GM18909 (cell line): ENCODE measurements around the gene LARGE1.

ENCODE experiments used
- ATAC-seq: cut with Tn5 transposase; IDR thresholded peaks from one replicate; pipeline ENCODE4 v1.9.1; 2021; ENCODE audit warnings: mild to moderate bottlenecking; ENCODE audit not compliant: unreplicated experiment, poor library complexity

Gene LARGE1

DNA sequence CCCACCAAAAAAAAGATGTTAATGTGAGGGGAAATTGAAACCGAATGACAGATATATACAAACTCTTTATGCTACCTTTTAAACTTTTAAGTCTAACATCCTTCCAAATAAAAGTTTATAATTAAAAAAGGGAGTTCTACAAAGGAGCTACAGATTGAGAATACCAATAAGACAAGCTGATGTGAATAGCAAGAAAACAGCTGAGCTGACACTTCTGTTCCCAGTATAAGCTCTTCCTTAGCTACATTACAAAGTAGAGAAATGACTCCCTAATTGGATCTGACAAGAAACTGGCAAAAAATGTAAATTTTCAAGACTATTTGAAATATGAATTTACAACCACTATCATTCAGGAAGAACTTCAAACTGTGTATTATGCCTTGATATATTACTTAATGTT is 567.5 kb downstream of the LARGE1 start:
- ATAC-seq, result no peak

DNA sequence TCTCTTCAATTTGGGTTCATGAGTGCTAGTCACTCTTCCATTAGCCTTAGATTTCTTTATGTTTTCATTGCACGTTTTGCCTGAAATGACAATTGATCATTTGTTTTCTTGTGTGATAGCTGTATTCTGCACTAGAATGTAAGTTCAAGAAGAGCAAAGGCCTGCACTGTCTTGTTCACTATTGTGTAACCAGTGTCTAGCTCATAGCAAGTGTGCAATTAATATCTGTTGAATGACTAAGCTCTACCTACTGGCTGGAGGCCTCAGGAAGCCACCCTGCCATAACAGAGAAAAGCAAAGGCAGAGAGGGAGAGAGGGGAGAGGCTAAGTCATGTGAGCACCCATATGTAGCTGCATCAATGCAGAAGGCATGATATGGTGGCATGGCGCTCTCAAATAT is 569.3 kb downstream of the LARGE1 start:
- ATAC-seq, result no peak

- ATAC-seq, result no peak
Measured at GRCh38 chr22:33350491-33350890, 569.8 kb downstream of the LARGE1 start.

- ATAC-seq, result no peak
Measured at GRCh38 chr22:33347002-33347401, 573.3 kb downstream of the LARGE1 start.

DNA sequence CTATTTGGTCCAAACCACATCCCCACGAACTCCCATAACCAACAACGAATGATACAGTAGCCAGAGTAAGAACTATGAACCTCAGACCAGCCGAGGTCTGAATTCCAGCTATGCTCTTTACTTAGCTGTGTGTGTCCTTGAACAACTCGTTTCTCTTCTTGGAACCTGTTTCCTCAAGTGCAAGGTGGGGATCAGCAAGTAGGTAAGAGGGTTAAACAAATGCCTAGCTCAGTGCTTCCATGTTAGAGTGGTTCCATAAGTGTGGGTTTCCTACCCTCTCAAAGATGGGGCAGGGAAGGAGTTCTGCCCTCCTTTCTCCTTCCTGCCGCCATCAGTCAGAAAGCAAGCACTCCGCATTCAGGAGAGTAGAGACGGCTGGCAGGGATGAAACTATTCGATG is 578.7 kb downstream of the LARGE1 start:
- no peak for ATAC-seq

DNA sequence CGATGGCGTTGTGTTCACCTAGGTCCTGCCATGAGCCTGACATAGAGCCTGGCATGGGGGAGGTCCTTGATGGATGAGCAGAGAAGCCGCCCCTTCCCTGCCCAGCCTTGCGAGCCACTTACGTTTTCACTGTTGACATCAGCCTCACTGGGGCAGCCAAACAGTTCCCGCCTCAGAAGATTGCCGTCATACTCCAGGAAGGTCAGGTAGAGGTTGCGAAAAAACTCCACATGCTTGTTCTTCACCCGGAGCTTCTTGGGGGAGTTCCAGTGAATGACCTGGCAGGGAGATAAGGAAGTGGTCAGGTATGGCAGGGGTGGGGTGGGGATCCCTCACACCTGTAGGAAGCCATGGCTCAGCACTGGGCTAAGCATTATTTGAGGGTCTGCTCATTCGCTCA is 582.8 kb downstream of the LARGE1 start:
- ATAC-seq, result no peak

DNA sequence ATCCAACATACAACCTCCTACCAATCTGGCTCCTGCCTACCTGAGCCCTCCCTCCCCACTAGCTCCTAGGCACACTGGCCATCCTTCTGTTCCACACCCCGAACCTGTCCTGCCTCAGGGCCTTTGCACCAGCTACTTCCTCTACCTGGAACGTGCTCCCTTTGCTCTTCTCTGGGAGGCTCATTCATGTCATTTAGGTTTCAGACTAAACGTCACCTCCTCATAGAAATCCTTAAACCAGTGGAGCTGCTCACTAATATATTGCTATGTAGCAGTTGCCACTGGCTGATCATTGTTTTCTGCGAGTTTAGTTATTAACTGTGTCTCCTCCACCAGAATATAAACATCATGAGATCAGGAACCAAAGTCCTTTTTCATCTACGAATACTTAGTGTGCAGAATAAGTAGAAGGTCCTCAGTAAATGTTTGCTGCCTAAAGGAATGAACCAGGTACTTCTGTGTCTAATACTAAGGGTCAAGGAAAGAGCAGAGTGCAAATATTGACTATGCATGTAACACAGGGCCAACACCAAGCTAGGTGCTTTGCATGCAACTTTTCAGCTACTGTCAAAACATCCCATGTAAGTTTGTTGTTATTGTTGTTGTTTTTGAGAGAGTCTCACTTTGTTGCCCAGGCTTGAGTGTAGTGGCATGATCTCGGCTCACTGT is 584.5 kb downstream of the LARGE1 start:
- no peak for ATAC-seq

DNA sequence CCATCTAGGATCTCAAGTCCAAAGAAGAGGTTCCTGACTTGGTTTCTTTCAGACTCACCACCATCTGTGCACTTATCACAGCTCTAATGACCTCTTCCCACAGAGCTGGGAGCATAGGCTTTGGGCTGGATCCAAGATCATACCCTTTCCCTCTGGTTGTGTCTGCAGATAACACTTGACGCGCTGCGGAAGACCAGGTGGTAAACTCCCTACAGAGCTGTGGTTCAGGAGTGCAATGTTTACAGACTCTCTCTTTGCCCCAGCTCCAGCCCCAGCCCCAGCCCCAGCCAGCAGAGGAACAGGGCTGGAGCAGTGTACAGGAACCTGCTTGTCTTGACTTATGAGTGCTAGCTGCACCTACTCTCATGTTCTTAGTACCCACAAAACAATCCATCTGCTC is 587.7 kb downstream of the LARGE1 start:
- ATAC-seq, result no peak

DNA sequence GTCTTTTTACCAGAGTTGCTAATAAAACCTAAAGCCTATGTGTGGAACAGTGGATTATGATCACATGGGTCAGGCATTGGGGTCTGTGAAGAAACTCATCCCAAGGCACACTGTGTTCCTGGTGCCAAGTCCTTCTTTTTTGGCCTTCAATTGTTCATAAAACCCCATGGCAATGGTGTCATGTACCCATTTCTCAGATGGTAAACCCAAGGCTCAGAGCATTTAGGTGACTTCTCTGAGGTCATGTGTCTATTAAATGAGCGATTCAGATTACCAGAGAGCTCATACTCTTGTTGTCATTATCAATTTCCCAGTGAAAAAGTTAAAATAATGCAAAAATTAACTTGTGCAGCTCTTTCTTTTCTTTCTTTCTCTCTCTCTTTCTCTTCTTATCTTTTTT is 589.3 kb downstream of the LARGE1 start:
- ATAC-seq, result no peak

DNA sequence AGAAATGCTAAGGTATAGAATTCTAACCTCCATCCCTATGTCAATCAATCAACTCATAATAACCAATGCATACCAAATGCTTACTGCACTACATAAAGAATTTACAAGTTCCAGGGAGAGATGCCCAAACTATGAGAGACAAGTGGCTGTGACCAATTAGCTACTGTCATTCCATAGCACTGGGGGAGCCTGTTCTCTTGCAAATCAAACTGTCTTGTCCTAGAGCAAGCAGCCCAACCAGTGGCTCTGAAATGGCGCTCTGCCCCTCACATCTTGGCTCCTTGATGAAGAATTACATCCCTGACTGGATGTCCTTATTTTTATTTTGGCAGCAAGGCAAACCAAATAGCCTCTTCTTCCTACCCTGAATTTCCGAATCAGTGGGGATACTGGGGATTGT is 589.7 kb downstream of the LARGE1 start:
- no peak for ATAC-seq

- no peak for ATAC-seq
Measured at GRCh38 chr22:33329398-33329797, 590.9 kb downstream of the LARGE1 start.

- ATAC-seq, result no peak
Measured at GRCh38 chr22:33328789-33329296, 591.4 kb downstream of the LARGE1 start.

DNA sequence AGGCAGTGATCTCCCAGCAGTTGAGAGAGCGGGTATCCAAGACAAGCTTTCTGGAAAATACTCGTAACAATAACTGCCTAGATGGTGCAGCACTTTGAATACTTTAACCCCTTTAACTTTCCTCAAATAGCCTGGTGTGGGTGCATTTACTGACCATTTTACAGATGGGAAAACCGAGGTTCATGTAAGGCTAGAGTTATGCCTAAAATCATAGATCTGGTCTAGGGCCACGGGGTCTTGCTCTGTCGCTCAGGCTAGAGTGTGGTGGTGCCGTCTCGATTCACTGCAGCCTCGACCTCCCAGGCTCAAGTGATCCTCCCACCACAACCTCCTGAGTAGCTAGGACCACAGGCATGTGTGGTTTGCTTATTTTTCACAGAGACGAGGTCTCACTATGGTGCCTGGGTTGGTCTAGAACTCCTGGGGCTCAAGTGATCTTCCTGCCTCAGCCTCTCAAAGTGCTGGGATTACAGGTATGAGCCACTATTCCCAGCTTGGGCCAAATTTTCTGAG is 592.9 kb downstream of the LARGE1 start:
- ATAC-seq, result no peak

DNA sequence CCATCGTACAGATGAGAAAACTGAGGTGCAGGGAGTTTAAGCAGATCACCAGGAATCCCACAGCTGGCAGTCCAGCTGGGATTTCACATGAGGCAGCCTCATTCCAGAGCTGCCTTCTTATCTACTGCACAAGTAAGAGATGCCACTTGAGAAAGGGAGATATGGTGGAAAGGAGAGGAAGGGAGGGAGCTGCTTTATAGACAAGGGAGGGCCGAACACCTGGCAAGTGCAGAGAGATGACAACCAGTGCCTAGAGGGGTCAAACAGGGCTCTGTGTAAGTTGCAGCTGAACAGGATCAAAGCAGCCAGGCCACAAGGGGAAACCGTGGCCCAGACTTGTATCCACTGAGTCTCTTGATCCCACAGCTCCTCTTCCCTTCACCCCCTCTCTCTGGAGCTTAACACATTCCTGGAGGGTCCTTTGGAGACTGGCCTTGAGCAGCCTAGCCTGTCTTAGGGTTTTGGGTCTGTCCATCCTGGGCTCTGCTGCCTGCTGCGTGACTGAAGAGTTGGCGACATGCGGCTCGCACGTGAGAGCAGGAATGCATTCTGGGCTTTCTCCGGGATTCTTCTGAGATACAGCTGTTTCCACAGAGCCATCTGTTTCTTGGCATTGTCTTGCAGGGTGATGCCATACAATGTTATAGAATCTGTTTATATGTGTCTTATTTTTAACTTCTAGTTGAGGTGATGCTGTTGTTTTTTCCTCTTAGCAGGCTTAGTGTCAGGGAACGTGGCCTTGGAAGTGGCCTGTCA is 593.6 kb downstream of the LARGE1 start:
- no peak for ATAC-seq

GRCh38 chr22:33325232-33326004 is 594.9 kb downstream of the LARGE1 start:
- peak; percentile 45 for ATAC-seq

DNA sequence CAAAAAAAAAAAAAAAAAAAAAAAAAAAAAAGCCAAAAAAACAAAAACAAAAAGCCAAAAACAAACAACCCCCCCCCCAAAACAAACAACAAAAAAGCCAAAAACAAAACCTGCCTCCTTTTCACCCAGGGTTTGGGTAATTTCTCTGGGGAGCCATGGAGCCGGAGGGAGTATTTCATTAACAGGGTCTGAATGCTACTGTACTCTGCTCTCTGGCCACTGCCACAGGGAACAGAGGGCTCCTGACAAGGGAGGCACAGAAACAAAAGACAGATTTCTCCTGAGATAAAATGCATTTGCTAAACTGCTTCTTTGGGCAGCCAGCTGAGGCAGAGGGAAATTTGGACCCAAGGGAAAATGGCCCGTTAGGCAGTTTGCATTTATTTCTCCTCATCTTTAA is 596.0 kb downstream of the LARGE1 start:
- ATAC-seq, result no peak

DNA sequence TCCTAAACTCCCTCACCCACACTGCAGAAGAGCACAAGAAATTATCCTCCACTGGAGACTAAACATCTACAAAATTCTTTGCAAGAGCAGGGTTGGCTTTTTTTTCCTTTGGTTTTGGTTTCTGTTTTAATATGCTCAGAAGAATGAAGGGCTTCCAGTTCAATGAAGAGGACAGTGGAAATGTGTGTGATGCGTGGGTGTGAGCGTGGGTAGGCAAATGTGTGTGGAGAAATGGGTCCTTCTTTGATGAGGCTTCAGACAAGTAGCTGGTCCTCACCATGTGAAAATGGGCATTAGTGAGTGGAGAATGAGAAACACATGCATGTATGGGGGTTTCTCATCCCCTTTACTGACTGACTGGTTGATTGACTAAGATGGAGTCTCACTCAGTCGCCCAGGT is 598.8 kb downstream of the LARGE1 start:
- no peak for ATAC-seq

DNA sequence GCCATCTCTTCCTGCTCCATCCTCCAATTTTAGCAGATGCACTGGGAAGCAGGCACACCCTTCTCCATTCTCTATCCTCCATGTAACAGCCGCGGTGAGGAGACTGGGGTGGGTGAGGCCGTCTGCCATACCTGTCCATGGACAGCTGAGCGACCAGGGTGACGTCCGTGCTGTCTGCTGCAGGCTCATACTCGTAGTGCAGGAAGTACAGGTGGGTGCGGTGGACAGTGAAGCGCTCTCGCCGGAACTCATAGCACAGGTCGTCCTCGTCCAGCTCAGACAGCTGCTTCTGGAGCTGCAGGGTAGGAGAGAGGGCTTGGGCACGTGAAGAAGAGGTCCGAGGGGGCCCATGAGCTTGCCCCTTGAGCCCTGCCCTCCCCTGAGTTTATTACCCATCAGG is 604.3 kb downstream of the LARGE1 start:
- no peak for ATAC-seq

DNA sequence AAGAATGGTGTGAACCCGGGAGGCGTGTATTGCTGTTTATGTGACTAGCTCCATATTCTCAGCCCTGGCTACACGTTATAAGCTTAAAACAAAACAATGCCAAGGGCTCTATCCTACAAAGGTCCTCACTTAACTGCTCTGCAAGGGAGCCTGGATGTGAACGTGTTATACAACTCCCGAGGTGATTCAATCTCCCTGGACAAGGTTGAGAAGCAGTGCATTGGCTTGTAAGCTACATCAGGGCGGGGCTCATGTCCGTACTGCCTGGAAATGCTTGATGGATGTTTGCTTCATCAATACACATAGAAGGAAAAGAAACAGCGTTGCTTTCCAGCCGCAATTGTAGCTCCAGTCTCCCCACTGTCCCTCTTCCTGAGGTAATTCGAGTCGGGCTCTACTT is 605.2 kb downstream of the LARGE1 start:
- no peak for ATAC-seq

GRCh38 chr22:33314316-33314715 is 606.0 kb downstream of the LARGE1 start:
- no peak for ATAC-seq

GRCh38 chr22:33303099-33303498 is 617.2 kb downstream of the LARGE1 start:
- no peak for ATAC-seq
